SK-N-SH treated with all-trans-retinoic acid at 6 μM for 48 hours (cell line): Measurements from ENCODE around the gene DNPH1.

Source experiments
- ATAC-seq: fragments of 200-7000 bp; cut with Tn5 transposase; 3 replicates; pipeline ENCODE4 v1.9.1; 2020; ENCODE audit warnings: mild to moderate bottlenecking, moderate library complexity
- BACH2 ChIP-seq: fragments of 250-450 bp; sonication (Bioruptor Pico); IDR thresholded peaks from 2 replicates; pipeline ENCODE4 v1.9.0; 2021; ENCODE audit warnings: mild to moderate bottlenecking, borderline replicate concordance
- CSDC2 ChIP-seq: fragments of 250-450 bp; sonication (Bioruptor Pico); IDR thresholded peaks from 2 replicates; pipeline ENCODE4 v1.5.0; 2020; ENCODE audit warnings: mild to moderate bottlenecking, moderate library complexity
- CSRNP3 ChIP-seq: fragments of 250-450 bp; sonication (Bioruptor Pico); IDR thresholded peaks from 2 replicates; pipeline ENCODE4 v1.5.1; 2021; ENCODE audit warnings: mild to moderate bottlenecking, moderate library complexity
- ESRRG ChIP-seq: fragments of 250-450 bp; sonication (Bioruptor Pico); IDR thresholded peaks from 2 replicates; pipeline ENCODE4 v1.6.1; 2021; ENCODE audit warnings: mild to moderate bottlenecking
- GLIS3 ChIP-seq: fragments of 250-450 bp; sonication (Bioruptor Pico); IDR thresholded peaks from 2 replicates; pipeline ENCODE4 v1.5.0; 2020; ENCODE audit warnings: mild to moderate bottlenecking, moderate library complexity
- ISL1 ChIP-seq: fragments of 250-450 bp; sonication (Bioruptor Pico); IDR thresholded peaks from 2 replicates; pipeline ENCODE4 v2.1.2; 2022; ENCODE audit warnings: mild to moderate bottlenecking, moderate library complexity
- OSR1 ChIP-seq: fragments of 250-450 bp; sonication (Bioruptor Pico); IDR thresholded peaks from 2 replicates; pipeline ENCODE4 v1.8.0; 2022; ENCODE audit warnings: moderate library complexity, mild to moderate bottlenecking, inconsistent platforms
- PATZ1 ChIP-seq: fragments of 250-450 bp; sonication (Bioruptor Pico); IDR thresholded peaks from 2 replicates; pipeline ENCODE4 v1.8.0; 2020; ENCODE audit warnings: mild to moderate bottlenecking, moderate library complexity, borderline replicate concordance
- POU6F1 ChIP-seq: fragments of 250-450 bp; sonication (Bioruptor Pico); IDR thresholded peaks from 2 replicates; pipeline ENCODE4 v1.8.0; 2021; ENCODE audit warnings: low read depth, mild to moderate bottlenecking, moderate library complexity, borderline replicate concordance
- PPARA ChIP-seq: fragments of 250-450 bp; sonication (Bioruptor Pico); IDR thresholded peaks from 2 replicates; pipeline ENCODE4 v1.5.0; 2020; ENCODE audit warnings: mild to moderate bottlenecking, borderline replicate concordance
- RARB ChIP-seq: fragments of 250-450 bp; sonication (Bioruptor Pico); IDR thresholded peaks from 2 replicates; pipeline ENCODE4 v1.8.0; 2021; ENCODE audit warnings: mild to moderate bottlenecking, moderate library complexity
- SNAI2 ChIP-seq: fragments of 250-450 bp; sonication (Bioruptor Pico); IDR thresholded peaks from 2 replicates; pipeline ENCODE4 v1.5.0; 2020; ENCODE audit warnings: mild to moderate bottlenecking, moderate library complexity
- TOX ChIP-seq: fragments of 250-450 bp; sonication (Bioruptor Pico); IDR thresholded peaks from 2 replicates; pipeline ENCODE4 v1.8.0; 2021; ENCODE audit warnings: mild to moderate bottlenecking, moderate library complexity, borderline replicate concordance
- TSHZ2 ChIP-seq: fragments of 250-450 bp; sonication (Bioruptor Pico); IDR thresholded peaks from 2 replicates; pipeline ENCODE4 v1.5.0; 2020; ENCODE audit warnings: mild to moderate bottlenecking, moderate library complexity
- ZC3H10 ChIP-seq: fragments of 250-450 bp; sonication (Bioruptor Pico); IDR thresholded peaks from 2 replicates; pipeline ENCODE4 v1.5.1; 2021; ENCODE audit warnings: mild to moderate bottlenecking, moderate library complexity
- ZFP3 ChIP-seq: fragments of 250-450 bp; sonication (Bioruptor Pico); IDR thresholded peaks from 2 replicates; pipeline ENCODE4 v1.5.0; 2020; ENCODE audit warnings: mild to moderate bottlenecking, moderate library complexity
- ZFP30 ChIP-seq: fragments of 450-650 bp; formaldehyde crosslinking; IDR thresholded peaks from 2 replicates; pipeline ENCODE4 v1.5.0; 2022; ENCODE audit warnings: mild to moderate bottlenecking, moderate library complexity
- ZNF565 ChIP-seq: fragments of 450-650 bp; formaldehyde crosslinking; conservative IDR thresholded peaks from 2 replicates; pipeline ENCODE4 v1.5.0; 2020; ENCODE audit warnings: low read depth, mild to moderate bottlenecking, moderate library complexity
- ZNF8 ChIP-seq: fragments of 450-650 bp; formaldehyde crosslinking; IDR thresholded peaks from 2 replicates; pipeline ENCODE4 v1.5.0; 2020; ENCODE audit warnings: mild to moderate bottlenecking, moderate library complexity

The DNPH1 gene

GRCh38 chr6:43220439-43220951, 8.8 kb downstream of the DNPH1 start:
- no peak for TF ChIP-seq PATZ1
- TF ChIP-seq PPARA, result no peak
- no peak for TF ChIP-seq TSHZ2
- no peak for TF ChIP-seq ZFP3 (CRISPR knock-in tag)
- TF ChIP-seq ZFP30 (CRISPR knock-in tag), result no peak
- no peak for TF ChIP-seq OSR1
- no peak for TF ChIP-seq ZNF565 (CRISPR knock-in tag)
- TF ChIP-seq ESRRG, result no peak
- TF ChIP-seq ZC3H10 (CRISPR knock-in tag), result no peak
- TF ChIP-seq CSDC2 (CRISPR knock-in tag), result no peak
- no peak for TF ChIP-seq BACH2 (CRISPR knock-in tag)
- no peak for TF ChIP-seq GLIS3
- no peak for TF ChIP-seq ZNF8
- TF ChIP-seq RARB (CRISPR knock-in tag), result no peak
- TF ChIP-seq, all 23 proteins: peak for 0
- no peak for ATAC-seq

GRCh38 chr6:43219814-43220213, 9.5 kb downstream of the DNPH1 start:
- no peak for ATAC-seq
- TF ChIP-seq ISL1 (CRISPR knock-in tag) (no peak), GLIS3 (no peak), ZFP30 (CRISPR knock-in tag) (no peak), PATZ1 (no peak), RARB (CRISPR knock-in tag) (no peak), SNAI2 (CRISPR knock-in tag) (no peak)

- ATAC-seq, result no peak
- TF ChIP-seq CSDC2 (CRISPR knock-in tag) (no peak), ZNF565 (CRISPR knock-in tag) (no peak), TSHZ2 (no peak), CSRNP3 (CRISPR knock-in tag) (no peak), POU6F1 (CRISPR knock-in tag) (no peak), OSR1 (no peak), TOX (no peak)
Observed at GRCh38 chr6:43219119-43219518, 10.2 kb downstream of the DNPH1 start.
